RPMI7951 (cell line): Measurements from ENCODE around the gene NOP53. TPM values are rescaled to one million over a fixed set of nuclear protein-coding genes. Genes with fewer than 3 reads are reported as not detected.
"Not testable (repeated sequence)": the region's sequence is repeated elsewhere in the genome, so short reads cannot be mapped to it uniquely, and the experiment has no call there.

Experiments used
- DNase-seq: peaks from one replicate; pipeline ENCODE4 v3.0.0-alpha.2; 2012; ENCODE audit warnings: low read depth
- total RNA-seq: library from RNA; depleted of rRNA; stranded (reverse); fragments of >200 nt; shearing (Covaris generic); gene quantifications from 2 replicates; pipeline ENCODE4 v1.2.3, GENCODE V29; 2014

Gene NOP53
- total RNA-seq, 1 experiment from 2014 or later: 32.8 TPM

DNA sequence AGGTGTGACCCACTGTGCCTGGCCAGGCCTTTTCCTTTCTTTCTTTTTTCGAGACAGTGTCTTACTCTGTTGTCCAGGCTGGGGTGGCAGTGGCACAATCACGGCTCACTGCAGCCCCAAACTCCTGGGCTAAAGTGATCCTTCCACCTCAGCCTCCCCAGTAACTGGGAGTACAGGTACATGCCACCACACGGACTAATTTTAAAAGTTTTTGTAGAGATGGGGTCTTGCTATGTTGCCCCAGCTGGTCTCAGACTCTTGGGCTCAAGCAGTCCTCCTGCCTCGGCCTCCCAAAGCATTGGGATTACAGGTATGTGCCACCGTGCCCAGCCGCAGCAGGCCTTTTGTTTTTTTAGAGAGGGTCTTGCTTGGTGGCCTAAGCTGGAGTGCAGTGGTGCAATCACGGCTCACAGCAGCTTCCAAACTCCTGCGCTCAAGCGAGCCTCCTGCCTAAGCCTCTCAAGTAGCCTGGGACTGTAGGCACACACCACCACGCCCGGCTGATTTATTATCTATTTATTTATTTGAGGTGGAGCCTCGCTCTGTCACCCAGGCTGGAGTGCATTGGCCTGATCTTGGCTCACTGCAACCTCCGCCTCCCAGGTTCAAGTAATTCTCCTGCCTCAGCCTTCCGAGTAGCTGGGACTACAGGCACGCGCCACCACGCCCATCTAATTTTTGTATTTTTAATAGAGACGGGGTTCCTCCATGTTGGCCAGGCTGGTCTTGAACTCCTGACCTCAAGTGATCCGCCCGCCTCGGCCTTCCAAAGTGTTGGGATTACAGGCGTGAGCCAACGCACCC is 32.1 kb downstream of the NOP53 start:
- not testable (repeated sequence) for DNase-seq

DNA sequence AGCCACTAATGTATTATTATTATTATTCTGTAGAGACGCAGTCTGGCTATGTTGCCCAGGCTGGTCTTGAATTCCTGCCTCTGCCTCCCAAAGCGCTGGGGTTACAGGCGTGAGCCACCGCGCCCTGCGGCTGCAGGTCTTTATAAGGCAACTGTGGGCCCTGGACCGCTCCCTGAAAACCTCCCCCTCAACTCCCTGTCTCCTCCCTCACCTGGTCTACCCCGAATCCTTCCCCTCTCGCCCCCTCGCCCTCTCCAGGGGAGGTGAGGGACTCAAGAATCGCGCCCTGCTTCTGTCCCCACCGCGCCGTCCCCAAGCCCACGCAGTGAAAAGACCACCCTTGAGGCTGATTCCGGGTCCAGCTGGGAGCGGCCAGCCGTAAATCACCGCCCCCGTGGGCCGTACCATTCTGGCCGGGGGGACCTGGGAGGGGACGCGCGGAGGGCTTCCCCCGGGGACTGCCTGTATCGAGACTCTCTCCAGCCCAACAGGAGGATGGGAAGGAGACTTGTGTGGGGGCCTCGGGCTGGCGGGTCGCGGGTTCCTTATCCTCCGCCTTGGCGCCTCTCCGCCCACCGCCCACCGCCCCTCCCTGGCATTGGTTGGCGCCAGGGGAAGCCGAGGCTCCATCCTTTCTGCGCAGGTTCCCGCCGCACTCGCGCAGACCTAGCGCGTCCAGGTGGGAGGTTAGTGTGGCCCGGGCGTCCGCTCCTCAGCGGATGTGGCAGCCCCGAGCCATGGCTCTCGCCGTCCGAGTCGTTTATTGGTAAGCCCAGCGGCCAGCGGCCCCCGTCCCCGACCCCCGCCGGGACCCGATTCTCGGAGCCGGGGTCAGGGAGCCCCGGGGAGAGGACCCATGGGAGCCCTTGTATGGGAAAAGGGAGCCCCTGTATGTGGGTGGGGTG is 33.0 kb downstream of the NOP53 start, which contains the start of gene SELENOW:
SELENOW (plus strand) TSS at position 655 of the 905 bp plus-strand sequence; CDS start at position 738, 83 bp downstream.
- peak; percentile 76 for DNase-seq

GRCh38 chr19:47778954-47779351 is 33.6 kb downstream of the NOP53 start:
- no peak for DNase-seq

DNA sequence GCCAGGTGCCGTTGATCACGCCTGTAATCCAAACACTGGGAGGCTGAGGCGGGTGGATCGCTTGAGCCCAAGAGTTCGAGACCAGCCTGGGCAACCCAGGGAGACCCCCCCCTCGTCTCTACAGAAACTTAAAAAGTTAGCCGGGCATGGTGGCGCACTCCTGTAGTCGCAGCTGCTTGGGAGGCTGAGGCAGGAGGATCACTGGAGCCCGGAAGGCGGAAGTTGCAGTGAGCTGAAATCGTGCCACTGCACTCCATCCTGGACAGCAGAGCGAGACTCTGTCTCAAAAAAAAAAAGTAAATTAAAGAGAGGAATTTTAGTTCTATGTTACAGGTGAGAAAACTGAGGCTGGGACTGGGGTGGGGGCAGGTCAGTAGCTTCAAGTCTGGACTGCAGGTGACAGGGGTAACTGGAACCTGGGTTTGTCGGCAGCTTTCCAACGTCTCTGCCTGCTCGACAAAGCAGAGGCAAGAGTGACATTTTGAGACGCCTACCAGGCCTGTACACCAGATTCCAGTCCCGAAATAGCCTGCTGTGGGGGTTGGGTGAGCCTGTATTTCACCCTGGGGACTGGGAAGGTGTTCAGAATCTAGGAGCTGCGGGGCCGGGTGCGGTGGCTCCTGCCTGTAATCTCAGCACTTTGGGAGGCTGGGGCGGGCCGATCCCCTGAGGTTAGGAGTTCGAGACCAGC is 34.3 kb downstream of the NOP53 start:
- no peak for DNase-seq

DNA sequence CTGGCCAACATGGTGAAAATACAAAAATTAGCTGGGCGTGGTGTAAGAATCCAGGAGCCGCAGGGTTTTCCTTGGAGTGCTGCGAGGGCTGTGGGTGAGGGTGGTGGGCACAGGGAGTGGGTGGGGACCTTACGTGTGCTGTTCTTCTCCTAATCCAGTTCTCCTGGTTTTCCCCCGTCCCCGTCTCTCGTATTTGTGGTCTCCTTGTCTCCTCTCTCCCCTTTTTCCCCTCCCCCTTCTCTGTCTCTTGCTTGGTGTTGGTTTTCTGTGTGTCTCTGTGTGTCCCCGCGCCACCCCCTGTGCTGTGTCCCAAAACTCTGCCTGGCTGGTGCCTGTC is 34.8 kb downstream of the NOP53 start:
- DNase-seq: no peak

DNA sequence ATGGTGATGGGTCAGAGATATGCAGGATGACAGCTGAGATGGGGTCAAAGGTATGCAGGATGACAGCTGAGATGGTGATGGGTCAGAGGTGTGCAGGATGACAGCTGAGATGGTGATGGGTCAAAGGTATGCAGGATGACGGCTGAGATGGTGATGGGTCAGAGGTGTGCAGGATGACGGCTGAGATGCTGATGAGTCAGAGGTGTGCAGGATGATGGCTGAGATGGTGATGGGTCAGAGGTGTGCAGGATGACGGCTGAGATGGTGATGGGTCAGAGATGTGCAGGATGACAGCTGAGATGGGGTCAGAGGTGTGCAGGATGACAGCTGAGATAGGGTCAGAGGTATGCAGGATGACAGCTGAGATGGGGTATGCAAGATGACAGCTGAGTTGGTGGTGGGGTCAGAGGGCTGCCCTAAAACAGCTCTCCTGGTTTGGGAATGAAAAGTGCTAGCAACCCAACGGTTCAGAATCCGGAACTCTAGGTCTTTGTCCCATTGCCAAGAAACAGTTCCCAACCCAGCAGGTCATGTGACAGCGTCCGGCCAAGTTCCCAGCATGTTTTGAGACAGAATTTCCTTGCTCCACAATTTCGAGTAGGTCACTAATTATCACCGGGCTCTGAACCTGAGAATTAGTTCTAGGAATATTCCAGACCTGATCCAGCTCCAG is 36.4 kb downstream of the NOP53 start:
- no peak for DNase-seq

DNA sequence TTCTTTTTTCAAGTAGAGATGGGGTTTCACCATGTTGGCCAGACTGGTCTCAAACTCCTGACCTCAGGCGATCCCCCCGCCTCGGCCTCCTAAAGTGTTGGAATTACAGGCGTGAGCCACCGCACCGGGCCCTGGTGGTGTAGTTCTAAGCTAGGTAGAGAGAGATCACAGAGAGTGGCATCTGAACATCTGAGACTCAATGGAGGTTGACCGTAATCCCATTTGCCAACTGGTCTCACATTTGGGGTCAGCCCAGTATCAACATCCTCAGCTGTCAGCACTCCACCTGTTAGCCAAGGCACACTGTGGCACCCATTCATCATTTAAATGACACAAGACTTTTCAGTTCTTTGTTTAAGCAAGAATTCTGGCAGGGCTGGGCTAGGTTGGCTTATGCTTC is 41.2 kb downstream of the NOP53 start:
- no peak for DNase-seq

DNA sequence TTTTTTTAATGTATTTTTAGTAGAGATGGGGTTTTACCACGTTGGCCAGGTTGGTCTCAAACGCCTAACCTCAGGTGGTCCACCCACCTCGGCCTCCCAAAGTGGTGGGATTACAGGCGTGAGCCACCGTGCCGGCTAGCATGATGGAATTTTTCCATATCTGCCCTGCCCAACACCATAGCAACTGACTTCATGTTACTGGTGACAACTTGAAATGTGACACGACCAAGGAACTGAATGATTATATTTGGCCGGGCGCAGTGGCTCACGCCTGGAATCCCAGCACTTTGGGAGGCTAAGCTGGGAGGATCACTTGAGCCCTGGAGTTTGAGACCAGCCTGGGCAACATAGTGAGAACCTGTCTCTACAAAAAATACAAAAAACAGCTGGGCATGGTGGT is 42.0 kb downstream of the NOP53 start:
- DNase-seq: not testable (repeated sequence)

- not testable (repeated sequence) for DNase-seq
These were observed 44.5 kb downstream of the NOP53 start for GRCh38 chr19:47789811-47790210.

DNA sequence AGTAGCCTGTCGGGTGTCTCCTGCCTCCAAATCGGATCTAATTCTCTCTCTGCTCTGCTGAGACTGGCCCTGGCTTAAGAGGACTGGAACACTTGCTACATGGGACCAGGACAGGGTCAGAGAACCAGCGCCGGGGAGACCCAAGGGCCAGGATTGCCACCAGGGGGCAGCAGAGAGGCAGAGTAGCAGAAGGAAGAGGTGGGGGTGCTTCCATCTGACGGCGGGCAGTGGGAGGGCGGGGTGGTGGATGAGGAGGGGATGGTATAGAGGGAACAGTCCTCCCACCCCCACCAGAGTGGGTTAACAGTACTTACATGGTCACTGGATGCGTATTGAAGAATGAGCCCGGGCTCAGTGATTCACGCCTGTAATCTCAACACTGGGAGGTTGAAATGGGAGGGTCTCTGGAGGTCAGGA is 45.1 kb downstream of the NOP53 start:
- peak; percentile 61 for DNase-seq

DNA sequence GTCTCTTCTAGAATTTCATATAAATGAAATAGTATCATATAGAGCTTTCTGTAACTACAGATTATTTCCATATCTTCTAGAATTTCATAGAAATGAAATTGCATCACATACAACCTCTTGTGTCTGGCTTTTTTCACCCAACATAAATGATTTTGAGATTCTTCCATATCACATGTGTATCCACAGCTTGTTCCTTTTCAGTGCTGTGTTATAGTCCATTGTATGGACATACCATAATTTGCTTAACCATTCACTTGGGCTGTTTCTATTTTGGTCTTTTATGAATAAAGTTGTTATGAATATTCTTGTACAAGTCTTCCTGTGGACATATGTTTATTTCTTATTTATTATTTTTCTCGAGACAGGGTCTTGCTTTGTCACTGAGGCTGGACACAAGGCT is 47.3 kb downstream of the NOP53 start:
- DNase-seq: no peak

GRCh38 chr19:47794526-47794925 is 49.2 kb downstream of the NOP53 start:
- no peak for DNase-seq

DNA sequence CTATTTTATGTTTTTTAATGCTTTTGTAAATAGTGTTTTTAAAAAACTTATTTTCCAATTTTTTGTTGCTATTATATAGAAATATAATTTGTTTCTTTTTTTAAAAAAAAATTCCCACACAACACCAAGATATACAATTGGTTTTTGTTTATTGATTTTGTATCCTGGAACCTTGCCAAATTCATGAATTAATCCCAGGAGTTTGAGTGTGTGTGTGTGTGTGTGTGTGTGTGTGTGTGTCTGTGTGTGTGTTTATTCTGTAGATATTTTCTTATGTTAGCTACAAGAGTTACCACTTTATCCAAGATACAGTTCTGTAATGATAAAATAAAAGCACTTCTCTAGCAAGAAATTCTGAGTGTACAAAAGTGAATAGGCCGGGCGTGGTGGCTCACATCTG is 51.4 kb downstream of the NOP53 start:
- no peak for DNase-seq

DNA sequence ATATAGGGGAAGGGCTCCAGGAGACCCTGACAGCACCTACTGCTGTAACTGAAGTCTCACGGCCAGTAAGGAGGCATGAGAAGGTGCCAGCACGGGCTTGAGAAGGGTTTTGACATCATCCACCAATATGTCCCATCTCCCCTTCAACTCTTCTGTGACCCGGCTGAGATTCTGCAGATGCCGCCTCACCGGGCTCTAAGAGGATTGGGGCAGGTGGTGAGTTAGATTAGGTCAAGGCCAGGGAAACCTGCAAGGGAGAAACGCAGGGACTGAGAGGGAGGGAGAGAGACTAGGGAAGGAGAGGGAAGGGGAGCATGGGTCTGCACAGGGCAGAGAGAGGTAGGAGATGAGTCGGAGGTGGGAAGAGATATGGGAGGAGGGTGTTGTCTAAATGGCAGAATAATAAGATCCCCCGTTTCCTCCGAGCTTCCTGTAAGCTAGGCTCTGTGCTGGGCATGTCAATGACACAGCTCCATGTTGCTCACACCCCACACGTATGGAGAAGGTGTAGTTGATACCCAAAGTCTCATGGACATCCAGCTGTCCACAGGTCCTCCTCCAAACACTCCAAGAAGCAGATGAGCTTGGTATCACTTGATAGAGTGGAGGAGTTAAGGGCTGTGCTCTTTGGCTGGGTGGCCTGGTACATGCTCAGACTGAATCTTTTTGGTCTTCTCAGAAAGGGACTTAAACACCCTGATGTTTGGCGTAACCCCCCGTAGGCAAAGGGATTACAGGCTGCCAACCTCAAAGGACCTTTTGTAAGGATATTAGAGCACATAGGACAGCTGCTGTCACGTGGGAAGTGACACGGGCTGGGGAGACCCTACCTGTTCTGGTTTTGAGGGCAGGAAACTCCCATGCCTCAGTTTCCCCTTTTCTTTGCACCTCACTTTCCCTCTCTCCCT is 52.9 kb downstream of the NOP53 start:
- no peak for DNase-seq

DNA sequence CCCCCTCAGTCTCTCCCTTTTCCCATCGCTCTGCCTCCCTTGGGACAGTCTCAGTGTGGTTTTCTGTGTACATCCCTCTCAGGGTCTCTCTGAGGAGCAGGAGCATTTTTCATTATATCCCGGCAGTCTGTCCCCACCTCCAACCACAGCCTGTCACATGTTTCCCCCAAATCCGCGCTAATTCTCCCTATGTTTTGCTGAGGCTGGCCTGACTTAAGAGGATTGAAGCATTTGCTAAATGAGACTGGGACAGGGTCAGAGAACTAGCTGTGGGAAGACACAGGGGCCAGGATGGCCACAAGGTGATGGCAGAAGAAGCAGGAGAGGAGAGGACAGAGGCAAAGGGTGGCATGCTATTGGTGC is 53.5 kb downstream of the NOP53 start:
- no peak for DNase-seq

- no peak for DNase-seq
These were observed 55.9 kb downstream of the NOP53 start for GRCh38 chr19:47801270-47801669.

GRCh38 chr19:47802521-47803043 is 57.2 kb downstream of the NOP53 start:
- no peak for DNase-seq

- not testable (repeated sequence) for DNase-seq
These were observed 57.8 kb downstream of the NOP53 start for GRCh38 chr19:47803148-47803547.

DNA sequence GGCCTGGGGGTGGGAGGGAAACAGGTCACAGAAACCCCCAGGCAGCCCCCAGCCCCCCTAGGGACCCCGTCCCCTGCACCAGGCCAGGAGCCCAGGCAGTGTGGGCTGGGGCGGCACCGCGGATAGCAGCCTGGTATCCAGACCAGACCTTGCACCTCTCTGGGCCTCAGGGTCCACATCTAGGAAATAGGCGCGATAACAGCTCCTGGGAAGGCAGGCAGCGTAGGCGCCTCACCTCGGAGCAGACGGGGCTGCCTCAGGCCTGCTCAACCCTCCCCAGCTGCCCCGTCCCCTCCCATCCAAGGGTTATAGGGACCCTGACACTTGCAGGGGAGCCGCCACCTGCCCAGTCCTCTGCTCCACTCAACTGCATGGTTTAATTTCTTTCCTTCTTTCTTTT is 58.3 kb downstream of the NOP53 start:
- not testable (repeated sequence) for DNase-seq

GRCh38 chr19:47804451-47804850 is 59.1 kb downstream of the NOP53 start, which contains the start of gene TPRX1:
TPRX1 (minus strand) TSS chr19:47804551; CDS start chr19:47804539, 12 bp downstream.
- DNase-seq: not testable (repeated sequence)
